H9 (cell line): ENCODE measurements around the gene IFT57. TPM values are rescaled to one million over a fixed set of nuclear protein-coding genes. Genes with fewer than 3 reads are reported as not detected.

Experiments used
- DNase-seq: peaks from one replicate; pipeline ENCODE4 v3.0.0-alpha.2; 2017
- H2AFZ ChIP-seq: one replicate; pipeline ENCODE4 v1.6.1; 2013; ENCODE audit warnings: mild to moderate bottlenecking, low read length, control low read depth, moderate library complexity
- H2AK5ac ChIP-seq: 2 replicates; pipeline ENCODE4 v1.6.1; 2013; ENCODE audit warnings: low read length, control low read depth, mixed read lengths; ENCODE audit not compliant: insufficient read length
- H2BK120ac ChIP-seq: one replicate; pipeline ENCODE4 v1.6.1; 2013; ENCODE audit warnings: low read depth, mild to moderate bottlenecking, low read length, control low read depth, inconsistent platforms; ENCODE audit not compliant: poor library complexity, severe bottlenecking
- H2BK12ac ChIP-seq: 2 replicates; pipeline ENCODE4 v1.6.1; 2013; ENCODE audit warnings: low read length, control low read depth, mixed read lengths, low read depth; ENCODE audit not compliant: insufficient read length
- H2BK15ac ChIP-seq: 2 replicates; pipeline ENCODE4 v1.6.1; 2013; ENCODE audit warnings: low read depth, low read length, control low read depth
- H2BK20ac ChIP-seq: one replicate; pipeline ENCODE4 v1.6.1; 2013; ENCODE audit warnings: low read depth, mild to moderate bottlenecking, low read length, control low read depth, inconsistent platforms; ENCODE audit not compliant: poor library complexity, severe bottlenecking
- H2BK5ac ChIP-seq: 2 replicates; pipeline ENCODE4 v1.6.1; 2013; ENCODE audit warnings: low read length, control low read depth, mixed read lengths; ENCODE audit not compliant: insufficient read length
- H3K14ac ChIP-seq: 2 replicates; pipeline ENCODE4 v1.6.1; 2013; ENCODE audit warnings: low read length, control low read depth; ENCODE audit not compliant: insufficient read depth
- H3K18ac ChIP-seq: 2 replicates; pipeline ENCODE4 v1.6.1; 2013; ENCODE audit warnings: low read depth, mild to moderate bottlenecking, mixed read lengths, low read length, control low read depth; ENCODE audit not compliant: insufficient read length
- H3K23ac ChIP-seq: 2 replicates; pipeline ENCODE4 v1.6.1; 2013; ENCODE audit warnings: low read length, control low read depth, mixed read lengths, low read depth; ENCODE audit not compliant: insufficient read length
- H3K23me2 ChIP-seq: 2 replicates; pipeline ENCODE4 v1.6.1; 2013; ENCODE audit warnings: low read depth, mild to moderate bottlenecking, mixed read lengths, low read length, control low read depth; ENCODE audit not compliant: insufficient read length, poor library complexity, severe bottlenecking
- H3K27ac ChIP-seq: 2 replicates; pipeline ENCODE4 v1.5.1; 2013; ENCODE audit warnings: low read length, control low read depth, mixed read lengths, low read depth; ENCODE audit not compliant: insufficient read length
- H3K27me3 ChIP-seq: 2 replicates; pipeline ENCODE4 v1.6.1; 2013; ENCODE audit warnings: low read length, control low read depth, inconsistent platforms; ENCODE audit not compliant: insufficient read depth
- H3K4ac ChIP-seq: 2 replicates; pipeline ENCODE4 v1.6.1; 2013; ENCODE audit warnings: low read depth, mild to moderate bottlenecking, control low read depth, inconsistent platforms, low read length, moderate library complexity
- H3K4me1 ChIP-seq: 2 replicates; pipeline ENCODE4 v1.6.1; 2013; ENCODE audit warnings: low read length, control low read depth, inconsistent platforms; ENCODE audit not compliant: insufficient read depth
- H3K4me2 ChIP-seq: 2 replicates; pipeline ENCODE4 v1.6.1; 2013; ENCODE audit warnings: low read length, control low read depth, mixed read lengths; ENCODE audit not compliant: insufficient read length, insufficient read depth
- H3K56ac ChIP-seq: 2 replicates; pipeline ENCODE4 v1.6.1; 2013; ENCODE audit warnings: low read depth, mild to moderate bottlenecking, mixed read lengths, low read length, control low read depth; ENCODE audit not compliant: insufficient read length
- H3K79me1 ChIP-seq: 2 replicates; pipeline ENCODE4 v1.6.1; 2013; ENCODE audit warnings: low read depth, mild to moderate bottlenecking, moderate library complexity, low read length, control low read depth, inconsistent platforms; ENCODE audit not compliant: insufficient read depth, poor library complexity, severe bottlenecking
- H3K79me2 ChIP-seq: 2 replicates; pipeline ENCODE4 v1.6.1; 2013; ENCODE audit warnings: low read length, control low read depth, inconsistent platforms; ENCODE audit not compliant: insufficient read depth
- H3K9ac ChIP-seq: 2 replicates; pipeline ENCODE4 v1.6.1; 2013; ENCODE audit warnings: low read length, control low read depth, mixed read lengths; ENCODE audit not compliant: insufficient read length; ENCODE audit errors: extremely low read depth
- H3K9me3 ChIP-seq: one replicate; pipeline ENCODE4 v1.6.1; 2013; ENCODE audit warnings: low read depth, low read length, inconsistent platforms; ENCODE audit not compliant: control insufficient read depth
- H3T11ph ChIP-seq: one replicate; pipeline ENCODE4 v1.6.1; 2013; ENCODE audit warnings: mild to moderate bottlenecking, low read length, control low read depth, inconsistent platforms
- H4K20me1 ChIP-seq: one replicate; pipeline ENCODE4 v1.6.1; 2013; ENCODE audit not compliant: control insufficient read depth, insufficient read length, insufficient read depth
- H4K5ac ChIP-seq: 2 replicates; pipeline ENCODE4 v1.6.1; 2013; ENCODE audit warnings: low read depth, mild to moderate bottlenecking, mixed read lengths, low read length, control low read depth; ENCODE audit not compliant: insufficient read length
- H4K8ac ChIP-seq: replicated peaks from 2 replicates; pipeline ENCODE4 v1.6.1; 2013; ENCODE audit warnings: low read length, control low read depth, mixed read lengths, low read depth; ENCODE audit not compliant: insufficient read length
- H4K91ac ChIP-seq: 2 replicates; pipeline ENCODE4 v1.6.1; 2013; ENCODE audit warnings: low read depth, mild to moderate bottlenecking, moderate library complexity, mixed read lengths, low read length, control low read depth; ENCODE audit not compliant: insufficient read length
- H3K27ac Mint-ChIP-seq, 3 experiments: 2 replicates in 2 of 3; 3 replicates in 1 of 3; pipeline ENCODE4 v1.8.0; 2020 to 2021; ENCODE audit warnings: mixed read lengths in 3 of 3, mild to moderate bottlenecking in 1 of 3, moderate library complexity in 1 of 3
- H3K27me3 Mint-ChIP-seq: 2 replicates; pipeline ENCODE4 v1.8.0; 2021; ENCODE audit warnings: low read depth, mild to moderate bottlenecking, moderate library complexity, mixed read lengths
- H3K36me3 Mint-ChIP-seq, 3 experiments: 2 replicates in 2 of 3; 3 replicates in 1 of 3; pipeline ENCODE4 v1.8.0; 2020 to 2021; ENCODE audit warnings: low read depth in 3 of 3, mixed read lengths in 3 of 3; ENCODE audit not compliant: insufficient read depth in 1 of 3
- H3K4me1 Mint-ChIP-seq, 2 experiments: 2 replicates each; pipeline ENCODE4 v1.8.0; 2020; ENCODE audit warnings: mixed read lengths in 2 of 2
- H3K4me3 Mint-ChIP-seq, 2 experiments: 2 replicates in 1 of 2; 3 replicates in 1 of 2; pipeline ENCODE4 v1.8.0; 2020 to 2021; ENCODE audit warnings: mild to moderate bottlenecking in 2 of 2, mixed read lengths in 2 of 2, moderate library complexity in 1 of 2
- H3K9me3 Mint-ChIP-seq, 2 experiments: 2 replicates in 1 of 2; 3 replicates in 1 of 2; pipeline ENCODE4 v1.8.0; 2020; ENCODE audit warnings: mild to moderate bottlenecking in 2 of 2, mixed read lengths in 2 of 2, moderate library complexity in 1 of 2
- CTCF ChIP-seq: fragments of 200-600 bp; sonication (generic); conservative IDR thresholded peaks from 3 replicates; pipeline ENCODE4 v1.8.0; 2021; ENCODE audit warnings: antibody characterized with exemption, mild to moderate bottlenecking
- WGBS: extraction: QIAGEN DNeasy Blood & Tissue Kit; methylation state at CpG from one replicate; pipeline ENCODE4 v1.1.7; 2013; ENCODE audit warnings: missing lambda C conversion rate, low lambda C conversion rate, mixed read lengths; ENCODE audit not compliant: insufficient read length; ENCODE audit errors: extremely low coverage; 5-methylcytosine and 5-hydroxymethylcytosine counted together
- total RNA-seq: library from RNA; stranded (reverse); gene quantifications from 2 replicates; pipeline ENCODE4 v1.2.1, GENCODE V29; 2021

The IFT57 gene
- total RNA-seq, 1 experiment from 2014 or later, result 21.4 TPM

GRCh38 chr3:108221393-108221792 lies 831 bp downstream of the IFT57 start:
- H3K14ac ChIP-seq, result no peak overlapping the region
- no peak overlapping the region for H2AFZ ChIP-seq
- no peaks in the 10 kb centered on the region; a peak in 1 of 5 replicates for H3K9me3 Mint-ChIP-seq
- H3K23ac ChIP-seq, result no peak overlapping the region
- H3K56ac ChIP-seq, result no peak overlapping the region
- H3K36me3 Mint-ChIP-seq, result no peaks in the 10 kb centered on the region; a peak in 1 of 7 replicates
- H3K4ac ChIP-seq, result no peak overlapping the region
- no peak overlapping the region for H3T11ph ChIP-seq
- H2BK15ac ChIP-seq, result no peak overlapping the region
- H3K4me1 Mint-ChIP-seq, result peaks cover 20 to 22% of the 10 kb centered on the region in 2 experiments
- no peak overlapping the region for H2BK20ac ChIP-seq
- H2BK120ac ChIP-seq, result no peak overlapping the region
- no peak overlapping the region for H3K27ac ChIP-seq
- H2BK12ac ChIP-seq, result no peak overlapping the region
- H2AK5ac ChIP-seq, result no peak overlapping the region
- H3K27me3 Mint-ChIP-seq, result peaks cover 16% of the 10 kb centered on the region
- H3K23me2 ChIP-seq, result peaks cover 6% of the 10 kb centered on the region
- TF ChIP-seq CTCF, result no peak
- no peak overlapping the region for H4K91ac ChIP-seq
- H3K9ac ChIP-seq, result no peak overlapping the region
- peak overlapping the region in 1 of 3 experiments; percentile 100; a peak in 1 of 7 replicates for H3K27ac Mint-ChIP-seq
- H3K9me3 ChIP-seq, result no peaks in the 10 kb centered on the region
- no peak overlapping the region for H2BK5ac ChIP-seq
- WGBS, result no CpG with 5 or more reads among the region's 6 CpGs
- DNase-seq, result no peak
- no peak overlapping the region for H4K8ac ChIP-seq
- H3K18ac ChIP-seq, result no peak overlapping the region
- H4K5ac ChIP-seq, result no peak overlapping the region
- H3K79me1 ChIP-seq, result no peaks in the 10 kb centered on the region
- peak overlapping the region; percentile 99 for H3K4me3 Mint-ChIP-seq
- no peaks in the 10 kb centered on the region for H3K79me2 ChIP-seq
- H3K27me3 ChIP-seq, result no peaks in the 10 kb centered on the region
- H4K20me1 ChIP-seq, result no peaks in the 10 kb centered on the region
- H3K4me1 ChIP-seq, result no peaks in the 10 kb centered on the region
- H3K4me2 ChIP-seq, result peak overlapping the region; percentile 73
